IPS-11a (cell line): ENCODE measurements around the gene DPEP2NB.
"Not testable (repeated sequence)": the region's sequence is repeated elsewhere in the genome, so short reads cannot be mapped to it uniquely, and the experiment has no call there.

Experiments
- H3K4me3 ChIP-seq: one replicate; pipeline ENCODE4 v1.5.1; 2013; ENCODE audit warnings: low read depth, low read length, control low read depth

DPEP2NB gene

DNA sequence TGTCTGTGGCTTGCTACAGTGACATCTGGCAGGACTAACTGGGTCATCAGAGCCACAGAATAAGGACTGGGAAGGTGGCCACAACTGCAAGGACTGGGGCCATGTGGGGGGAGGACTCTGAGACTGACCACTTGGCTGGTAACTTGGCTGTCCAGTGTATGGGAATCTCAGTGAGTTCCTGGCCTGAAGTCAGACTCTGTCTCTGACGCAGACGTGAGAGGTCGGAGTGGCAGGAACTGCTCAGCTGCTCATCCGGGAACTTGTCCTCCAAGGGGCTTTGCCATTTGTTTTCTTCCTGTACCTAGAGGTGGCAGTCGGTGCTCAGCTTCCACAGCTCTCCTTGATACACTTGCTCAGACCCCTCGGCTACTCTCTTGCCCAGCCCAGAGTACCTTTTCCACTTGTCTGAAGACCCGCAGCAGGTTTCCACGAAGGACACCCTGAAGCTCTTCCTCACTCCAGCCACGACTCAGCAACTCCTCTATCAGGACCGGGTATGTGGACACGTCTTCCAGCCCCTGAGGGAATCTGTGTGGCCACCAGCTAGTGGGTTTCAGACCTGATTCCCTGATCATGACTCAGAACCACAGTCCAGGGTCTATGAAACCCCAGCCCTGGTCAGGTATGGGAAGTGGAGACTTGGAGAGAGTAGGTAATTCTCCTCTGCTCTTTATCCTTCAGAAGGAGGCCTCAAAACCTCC lies 28.1 kb downstream of the DPEP2NB start:
- no peak overlapping the region for H3K4me3 ChIP-seq

DNA sequence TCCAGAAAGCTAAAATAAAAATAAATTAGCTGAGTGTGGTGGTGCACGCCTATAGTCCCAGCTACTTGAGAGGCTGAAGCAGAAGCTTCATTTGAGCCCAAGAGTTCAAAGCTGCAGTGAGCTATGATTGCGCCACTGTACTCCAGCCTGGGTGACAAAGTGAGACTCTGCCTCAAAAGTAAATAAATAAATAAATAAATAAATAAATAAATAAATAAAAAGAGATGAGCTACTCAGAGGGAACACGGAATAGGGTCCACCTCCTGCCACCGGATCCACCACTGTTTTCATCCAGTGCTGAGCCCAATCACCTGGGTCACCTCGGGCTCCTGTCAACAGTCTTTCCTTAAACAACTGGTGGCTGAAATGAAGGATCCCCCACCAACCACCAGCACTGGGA lies 28.8 kb downstream of the DPEP2NB start:
- no peak overlapping the region for H3K4me3 ChIP-seq

DNA sequence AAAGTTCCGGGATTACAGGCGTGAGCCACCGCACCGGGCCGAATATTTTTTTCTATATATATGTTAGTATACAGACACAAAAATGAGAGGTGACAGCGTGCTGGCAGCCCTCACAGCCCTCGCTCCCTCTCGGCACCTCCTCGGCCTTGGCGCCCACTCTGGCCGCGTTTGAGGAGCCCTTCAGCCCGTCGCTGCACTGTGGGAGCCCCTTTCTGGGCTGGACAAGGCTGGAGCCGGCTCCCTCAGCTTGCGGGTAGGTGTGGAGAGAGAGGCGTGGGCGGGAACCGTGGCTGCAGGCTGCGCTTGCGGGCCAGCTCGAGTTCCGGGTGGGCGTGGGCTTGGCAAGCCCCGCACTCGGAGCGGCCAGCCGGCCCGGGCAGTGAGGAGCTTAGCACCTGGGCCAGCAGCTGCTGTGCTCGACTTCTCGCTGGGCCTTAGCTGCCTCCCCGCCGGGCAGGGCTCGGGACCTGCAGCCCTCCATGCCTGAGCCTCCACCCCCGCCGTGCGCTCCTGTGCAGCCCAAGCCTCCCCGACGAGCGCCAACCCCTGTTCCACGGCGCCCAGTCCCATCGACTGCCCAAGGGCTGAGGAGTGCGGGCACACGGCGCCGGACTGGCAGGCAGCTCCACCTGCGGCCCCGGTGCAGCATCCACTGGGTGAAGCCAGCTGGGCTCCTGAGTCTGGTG lies 33.6 kb downstream of the DPEP2NB start:
- H3K4me3 ChIP-seq, result no peak overlapping the region

- H3K4me3 ChIP-seq, result no peak within 1 kb of the TSS
Measured at GRCh38 chr16:67979955-67980678, 35.6 kb downstream of the DPEP2NB start, which contains the start of gene DPEP3. Gene DPEP3 (minus strand): TSS chr16:67980499. CDS start chr16:67980380, 119 bp downstream.

- no peak overlapping the region for H3K4me3 ChIP-seq
Measured at GRCh38 chr16:67977469-67978227, 38.1 kb downstream of the DPEP2NB start.

GRCh38 chr16:67977005-67977404 lies 38.7 kb downstream of the DPEP2NB start:
- no peak overlapping the region for H3K4me3 ChIP-seq

DNA sequence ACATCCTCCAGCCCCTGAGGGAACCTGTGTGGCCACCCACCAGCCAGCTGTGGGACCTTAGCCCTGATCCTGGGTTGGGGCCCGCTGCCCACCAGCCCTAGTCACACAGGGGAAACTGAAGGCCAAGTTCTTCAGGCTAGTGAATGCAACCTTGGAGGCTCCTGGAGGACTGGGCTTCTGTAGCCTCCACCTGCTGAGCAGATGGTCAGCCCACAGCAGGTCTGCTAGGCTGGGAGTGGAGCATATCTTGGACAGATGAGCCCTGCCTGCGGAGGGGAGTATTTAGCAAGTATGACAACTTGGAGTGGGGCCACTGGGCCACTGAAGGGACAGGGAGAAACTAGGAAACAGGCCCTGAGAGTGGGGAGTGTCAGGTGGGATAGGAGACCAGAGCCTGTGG lies 39.5 kb downstream of the DPEP2NB start:
- no peak overlapping the region for H3K4me3 ChIP-seq

DNA sequence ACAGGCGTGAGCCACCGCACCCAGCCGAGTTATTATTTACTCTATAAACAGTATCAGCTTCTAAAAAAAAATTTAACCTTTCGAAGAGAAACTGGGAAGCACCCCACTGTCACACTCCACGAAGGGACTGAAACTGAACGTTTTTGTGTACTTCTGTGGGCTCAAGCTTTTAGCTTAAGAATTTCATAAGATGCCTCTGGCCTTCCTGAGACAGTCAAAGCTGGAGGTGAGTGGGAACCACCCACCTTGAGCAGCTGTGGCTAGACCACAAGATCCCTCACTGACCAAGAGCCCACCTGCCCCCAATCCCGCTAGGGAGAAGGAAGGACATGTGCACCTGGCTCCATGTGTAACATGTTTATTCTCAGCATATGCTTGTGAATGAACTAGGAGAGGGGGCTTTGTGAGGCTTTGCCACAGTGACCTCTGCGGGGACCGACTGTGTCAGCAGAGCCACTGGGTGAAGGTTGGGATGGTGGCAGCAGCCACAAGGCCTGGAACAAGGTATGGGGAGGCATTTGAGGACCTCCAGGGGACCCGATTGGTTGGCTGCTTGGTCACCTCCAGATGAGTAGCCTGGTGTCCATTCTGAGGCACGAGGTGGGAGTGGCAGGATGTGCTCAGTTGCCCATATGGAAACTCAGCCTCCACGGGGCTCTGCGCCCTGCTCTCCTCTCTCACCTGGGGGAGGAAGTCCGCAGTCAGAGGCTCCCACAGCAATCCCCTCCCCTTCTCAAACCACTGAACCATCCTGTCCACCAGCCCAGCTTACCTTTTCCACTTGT lies 40.2 kb downstream of the DPEP2NB start:
- H3K4me3 ChIP-seq, result no peak overlapping the region

- H3K4me3 ChIP-seq, result not testable (repeated sequence)
Measured at GRCh38 chr16:67972285-67972684, 43.4 kb downstream of the DPEP2NB start.

DNA sequence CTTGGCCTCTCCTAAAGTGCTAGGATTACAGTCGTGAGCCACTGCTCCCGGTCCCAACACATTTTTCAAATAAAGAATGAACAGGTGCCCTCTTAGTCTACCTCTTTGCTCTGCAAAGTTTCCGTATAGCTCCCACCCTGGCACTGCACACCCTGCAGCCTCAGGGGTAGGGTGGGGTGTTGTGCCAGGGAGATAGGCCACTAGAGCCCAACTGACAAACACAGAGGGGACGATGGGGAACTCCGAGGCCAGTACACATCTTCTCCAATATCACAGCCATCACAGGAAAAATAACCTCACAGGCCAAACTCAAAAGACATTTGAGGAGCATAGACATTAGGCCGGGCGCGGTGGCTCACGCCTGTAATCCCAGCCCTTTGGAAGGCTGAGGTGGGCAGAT lies 44.6 kb downstream of the DPEP2NB start:
- H3K4me3 ChIP-seq, result no peak overlapping the region

- H3K4me3 ChIP-seq, result no peak overlapping the region
Measured at GRCh38 chr16:67969254-67970039, 46.3 kb downstream of the DPEP2NB start.

- H3K4me3 ChIP-seq, result peak within 1 kb of the TSS; percentile 72
Measured at GRCh38 chr16:67968400-67969253, 47.1 kb downstream of the DPEP2NB start, which contains the start of gene SLC12A4. Gene SLC12A4 (minus strand): TSS chr16:67968637. CDS start chr16:67968553, 84 bp downstream.

- H3K4me3 ChIP-seq, result peak overlapping the region; percentile 72
Measured at GRCh38 chr16:67967958-67968399, 47.7 kb downstream of the DPEP2NB start.

GRCh38 chr16:67967183-67967957 lies 48.3 kb downstream of the DPEP2NB start:
- H3K4me3 ChIP-seq, result peak overlapping the region; percentile 72

GRCh38 chr16:67966549-67967182 lies 49.0 kb downstream of the DPEP2NB start:
- no peak overlapping the region for H3K4me3 ChIP-seq

- no peak overlapping the region for H3K4me3 ChIP-seq
Measured at GRCh38 chr16:67965668-67966548, 49.8 kb downstream of the DPEP2NB start.
